Stomach smooth muscle (tissue), 2 donors: ENCODE results near the gene SUN5.

Source experiments
- H3K27ac ChIP-seq: one replicate; pipeline ENCODE4 v1.7.0; 2013; ENCODE audit warnings: mild to moderate bottlenecking, low read length, inconsistent platforms
- H3K27me3 ChIP-seq, 2 donors: one replicate each; pipeline ENCODE4 v1.7.0; 2013; ENCODE audit warnings: low read length in 2 of 2; ENCODE audit not compliant: insufficient read depth in 2 of 2, control insufficient read depth in 1 of 2
- H3K36me3 ChIP-seq, 2 donors: one replicate each; pipeline ENCODE4 v1.7.0; 2013; ENCODE audit warnings: low read length in 2 of 2; ENCODE audit not compliant: control insufficient read depth in 2 of 2, insufficient read depth in 2 of 2
- H3K4me1 ChIP-seq: one replicate; pipeline ENCODE4 v1.7.0; 2013; ENCODE audit warnings: low read length; ENCODE audit not compliant: control insufficient read depth, insufficient read depth
- H3K4me3 ChIP-seq, 2 donors: one replicate each; pipeline ENCODE4 v1.7.0; 2013; ENCODE audit warnings: low read length in 2 of 2
- H3K9ac ChIP-seq, 2 donors: one replicate each; pipeline ENCODE4 v1.7.0; 2013; ENCODE audit warnings: low read length in 2 of 2, mild to moderate bottlenecking in 1 of 2
- H3K9me3 ChIP-seq, 2 donors: one replicate each; pipeline ENCODE4 v1.7.0; 2013; ENCODE audit warnings: low read length in 2 of 2; ENCODE audit not compliant: control insufficient read depth in 2 of 2
- donor health status: healthy.
- donor health status: Pancreatic carcinoma.

The SUN5 gene

GRCh38 chr20:33002087-33002808, 2.0 kb downstream of the SUN5 start:
- H3K4me3 ChIP-seq, result no peak overlapping the region
- H3K36me3 ChIP-seq, result no peaks in the 10 kb centered on the region
- H3K27me3 ChIP-seq, result peaks cover 0 to 4% of the 10 kb centered on the region in 2 donors
- no peak overlapping the region for H3K27ac ChIP-seq
- no peak overlapping the region for H3K9ac ChIP-seq
- H3K4me1 ChIP-seq, result no peaks in the 10 kb centered on the region
- peaks cover 4 to 15% of the 10 kb centered on the region in 2 donors for H3K9me3 ChIP-seq

DNA sequence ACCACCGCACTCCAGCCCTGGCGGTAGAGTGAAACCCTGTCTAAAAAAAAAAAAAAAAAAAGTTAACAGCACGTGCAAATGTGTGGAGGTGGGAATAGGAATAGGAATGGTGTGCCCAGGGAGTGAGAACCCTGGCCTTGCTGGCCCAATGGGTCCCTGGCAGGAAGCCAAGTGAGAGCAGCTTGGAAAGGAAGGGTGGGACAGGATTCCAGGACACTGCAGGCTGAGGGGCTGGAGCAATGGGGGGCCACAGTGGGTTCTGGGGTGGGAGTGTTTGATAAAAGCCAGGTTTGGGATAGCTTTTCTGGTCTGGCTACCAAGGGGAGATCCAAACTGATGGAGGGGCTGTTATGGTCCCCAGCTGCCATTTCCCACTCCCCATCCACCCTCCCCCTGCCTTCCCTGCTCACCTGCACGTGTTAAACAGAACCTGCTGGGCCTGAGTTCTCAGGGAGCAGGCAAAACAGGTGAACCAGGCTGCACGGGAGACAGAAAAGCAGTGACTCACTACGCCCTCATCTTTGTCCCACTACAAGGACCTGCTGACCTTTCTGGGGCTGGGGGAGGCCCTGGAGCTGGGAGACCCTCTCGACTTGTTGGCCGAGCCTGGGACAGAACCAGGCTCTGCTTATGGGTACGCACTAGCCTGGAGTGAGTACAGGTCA, 3.3 kb downstream of the SUN5 start:
- H3K9ac ChIP-seq, result no peak overlapping the region
- H3K9me3 ChIP-seq, result peaks cover 4 to 15% of the 10 kb centered on the region in 2 donors
- no peaks in the 10 kb centered on the region for H3K36me3 ChIP-seq
- H3K27ac ChIP-seq, result no peak overlapping the region
- H3K4me1 ChIP-seq, result no peaks in the 10 kb centered on the region
- no peak overlapping the region for H3K4me3 ChIP-seq
- peaks cover 0 to 4% of the 10 kb centered on the region in 2 donors for H3K27me3 ChIP-seq

DNA sequence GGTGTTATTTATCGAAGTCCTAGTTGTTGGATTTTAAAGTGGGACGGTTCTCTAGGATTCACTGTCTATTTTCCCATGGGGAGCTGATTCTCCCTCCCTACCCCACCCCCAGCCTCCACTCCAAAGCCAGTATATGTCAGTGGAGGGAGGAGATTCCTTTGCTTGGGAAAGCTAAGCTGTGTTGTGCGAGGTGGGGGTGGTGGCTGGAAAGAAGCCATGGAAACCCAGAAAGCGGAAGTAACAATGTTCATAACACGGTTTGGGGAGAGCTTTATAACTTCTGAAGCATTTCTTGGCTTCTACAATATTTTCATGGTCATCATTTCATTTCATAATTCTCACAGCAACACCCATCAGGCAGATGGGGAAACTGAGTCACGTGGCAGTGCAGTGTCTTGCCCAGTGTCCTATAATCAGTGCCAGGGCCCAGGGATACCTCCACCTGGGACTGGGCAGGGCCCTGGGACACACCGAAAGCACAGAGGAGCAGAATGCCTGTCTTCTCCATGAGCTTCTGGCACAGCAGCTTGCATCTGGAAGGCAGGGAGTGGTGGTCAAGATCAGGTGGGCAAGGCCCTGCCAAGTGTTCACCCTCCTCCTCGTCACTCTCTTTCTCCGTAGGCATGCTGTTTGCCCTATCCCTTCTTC, 4.5 kb downstream of the SUN5 start:
- Histone ChIP-seq H3K9ac (no peak overlapping the region), H3K9me3 (peaks cover 2 to 10% of the 10 kb centered on the region in 2 donors), H3K27me3 (peaks cover 0 to 2% of the 10 kb centered on the region in 2 donors), H3K4me3 (no peak overlapping the region), H3K36me3 (no peaks in the 10 kb centered on the region), H3K4me1 (no peaks in the 10 kb centered on the region), H3K27ac (no peak overlapping the region)

DNA sequence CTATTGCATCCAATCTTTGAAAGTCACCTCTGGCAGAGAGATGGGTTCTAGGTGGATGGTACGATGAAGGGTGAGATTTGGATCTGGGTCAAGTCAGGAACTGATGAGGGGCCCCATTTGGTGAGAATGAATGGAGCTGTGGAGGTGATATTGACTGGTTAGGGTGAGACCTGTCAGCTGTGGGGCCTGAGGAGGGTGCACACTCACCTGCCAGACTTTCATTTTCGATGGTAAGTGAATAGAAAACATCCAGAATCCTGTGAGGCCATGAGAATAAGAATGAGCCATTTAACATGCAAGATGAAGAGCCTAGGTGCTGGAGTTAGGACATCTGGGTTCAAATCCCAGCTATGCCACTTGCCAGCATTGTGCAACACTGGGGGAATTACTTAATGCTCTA, 6.8 kb downstream of the SUN5 start:
- no peak overlapping the region for H3K27ac ChIP-seq
- no peaks in the 10 kb centered on the region for H3K4me1 ChIP-seq
- no peaks in the 10 kb centered on the region for H3K36me3 ChIP-seq
- peaks cover 0 to 2% of the 10 kb centered on the region in 2 donors for H3K27me3 ChIP-seq
- peaks cover 2 to 5% of the 10 kb centered on the region in 2 donors for H3K9me3 ChIP-seq
- H3K9ac ChIP-seq, result no peak overlapping the region
- H3K4me3 ChIP-seq, result no peak overlapping the region

DNA sequence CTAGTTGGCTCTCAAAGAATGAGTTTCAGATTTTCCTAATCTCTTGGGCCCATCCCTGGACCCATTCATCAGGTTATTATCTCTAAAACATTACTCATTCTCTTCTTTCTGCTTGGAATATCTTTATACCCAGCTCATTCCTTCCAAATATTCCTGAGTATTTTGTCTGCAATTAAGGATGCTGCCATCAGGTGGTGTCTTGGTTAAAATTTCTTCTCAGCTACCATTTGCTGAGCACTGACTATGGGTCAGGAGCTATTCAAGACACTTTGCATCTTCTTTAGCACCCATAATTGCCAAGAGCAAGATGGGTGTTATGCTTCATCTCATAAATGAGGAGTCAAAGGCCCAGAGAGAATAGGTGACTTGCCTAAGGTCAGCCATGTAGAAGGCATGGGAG, 8.4 kb downstream of the SUN5 start:
- no peak overlapping the region for H3K9ac ChIP-seq
- peaks cover 0 to 2% of the 10 kb centered on the region in 2 donors for H3K27me3 ChIP-seq
- no peaks in the 10 kb centered on the region for H3K4me1 ChIP-seq
- H3K36me3 ChIP-seq, result no peaks in the 10 kb centered on the region
- no peak overlapping the region for H3K4me3 ChIP-seq
- peaks cover 2 to 5% of the 10 kb centered on the region in 2 donors for H3K9me3 ChIP-seq
- H3K27ac ChIP-seq, result no peak overlapping the region

DNA sequence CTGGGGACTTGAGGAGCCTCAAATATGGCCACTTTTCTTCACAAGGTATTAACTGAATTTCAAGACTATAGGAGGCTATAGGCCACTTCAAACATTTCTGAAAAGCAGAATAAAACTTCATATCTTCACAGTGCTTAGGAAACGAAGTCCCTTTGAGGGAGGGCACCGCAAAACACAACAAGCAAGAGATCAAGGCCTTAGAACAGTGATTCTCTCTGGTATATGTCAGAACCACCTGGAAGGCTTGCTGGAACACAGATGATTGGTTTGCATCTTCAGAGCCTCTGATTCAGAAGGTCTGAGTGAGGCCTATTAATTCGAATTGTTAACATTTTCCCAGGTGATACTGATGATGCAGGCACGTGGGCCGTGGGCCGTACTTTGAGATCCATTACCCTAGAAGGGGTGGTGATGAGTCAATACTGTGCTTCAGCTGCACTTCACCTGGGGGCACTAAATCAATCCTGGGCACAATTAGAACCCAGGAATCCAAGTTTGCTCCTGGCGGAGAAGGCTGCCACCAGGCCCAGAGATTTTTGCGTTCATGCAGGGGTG, 10.7 kb downstream of the SUN5 start:
- H3K4me1 ChIP-seq, result no peaks in the 10 kb centered on the region
- peaks cover 0 to 4% of the 10 kb centered on the region in 2 donors for H3K27me3 ChIP-seq
- H3K9me3 ChIP-seq, result peaks cover 2 to 5% of the 10 kb centered on the region in 2 donors
- no peak overlapping the region for H3K4me3 ChIP-seq
- H3K9ac ChIP-seq, result no peak overlapping the region
- H3K36me3 ChIP-seq, result no peaks in the 10 kb centered on the region
- H3K27ac ChIP-seq, result no peak overlapping the region

- Histone ChIP-seq H3K27ac (no peak overlapping the region), H3K27me3 (peaks cover 0 to 4% of the 10 kb centered on the region in 2 donors), H3K9me3 (peaks cover 2 to 5% of the 10 kb centered on the region in 2 donors), H3K4me3 (no peak overlapping the region), H3K36me3 (no peaks in the 10 kb centered on the region), H3K4me1 (no peaks in the 10 kb centered on the region), H3K9ac (no peak overlapping the region)
Measured at GRCh38 chr20:32991792-32992641, 12.2 kb downstream of the SUN5 start.

- H3K36me3 ChIP-seq, result no peaks in the 10 kb centered on the region
- no peak overlapping the region for H3K4me3 ChIP-seq
- no peak overlapping the region for H3K27ac ChIP-seq
- H3K9me3 ChIP-seq, result peaks cover 2 to 5% of the 10 kb centered on the region in 2 donors
- peaks cover 0 to 4% of the 10 kb centered on the region in 2 donors for H3K27me3 ChIP-seq
- no peak overlapping the region for H3K9ac ChIP-seq
- no peaks in the 10 kb centered on the region for H3K4me1 ChIP-seq
Measured at GRCh38 chr20:32991383-32991782, 12.8 kb downstream of the SUN5 start.

- Histone ChIP-seq H3K4me1 (no peaks in the 10 kb centered on the region), H3K27ac (no peak overlapping the region), H3K36me3 (no peaks in the 10 kb centered on the region), H3K4me3 (no peak overlapping the region), H3K9ac (no peak overlapping the region), H3K9me3 (peaks cover 2% of the 10 kb centered on the region in 2 donors), H3K27me3 (peaks cover 0 to 2% of the 10 kb centered on the region in 2 donors)
Measured at GRCh38 chr20:32990426-32990825, 13.8 kb downstream of the SUN5 start.
